Measurements from ENCODE around the gene MYO7A.
A peak's percentile ranks its signal among the peaks of the same experiment; 100 is the strongest.

MYO7A gene

GRCh38 chr11:77127920-77128691, at the start of gene MYO7A:
Gene MYO7A (plus strand): TSS chr11:77128246. CDS start chr11:77130635, 2,389 bp downstream.
- no peak for TF ChIP-seq CTCF (IDR thresholded peaks at IDR 0.05; ENCODE audit: insufficient read depth, low read depth, low read length, missing control alignments)
- DNase-seq (ENCODE audit: low read depth) = no peak
- peak within 1 kb of the TSS; percentile 35 for H3K4me3 ChIP-seq (ENCODE audit: low read depth, low read length)

GRCh38 chr11:77079666-77080065, 48.4 kb upstream of the MYO7A start:
- no peak for TF ChIP-seq CTCF (IDR thresholded peaks at IDR 0.05; ENCODE audit: insufficient read depth, low read depth, low read length, missing control alignments)
- peak; percentile 38 for DNase-seq (ENCODE audit: low read depth)
- H3K4me3 ChIP-seq (ENCODE audit: low read depth, low read length) = no peak overlapping the region

GRCh38 chr11:77080643-77081210, 47.3 kb upstream of the MYO7A start:
- no peak for DNase-seq (ENCODE audit: low read depth)
- no peak overlapping the region for H3K4me3 ChIP-seq (ENCODE audit: low read depth, low read length)
- no peak for TF ChIP-seq CTCF (IDR thresholded peaks at IDR 0.05; ENCODE audit: insufficient read depth, low read depth, low read length, missing control alignments)

- DNase-seq (ENCODE audit: low read depth) = no peak
- no peak for TF ChIP-seq CTCF (IDR thresholded peaks at IDR 0.05; ENCODE audit: insufficient read depth, low read depth, low read length, missing control alignments)
- no peak overlapping the region for H3K4me3 ChIP-seq (ENCODE audit: low read depth, low read length)
Observed at GRCh38 chr11:77081381-77081851, 46.6 kb upstream of the MYO7A start.

GRCh38 chr11:77081976-77082836, 45.8 kb upstream of the MYO7A start:
- no peak for TF ChIP-seq CTCF (IDR thresholded peaks at IDR 0.05; ENCODE audit: insufficient read depth, low read depth, low read length, missing control alignments)
- H3K4me3 ChIP-seq (ENCODE audit: low read depth, low read length) = no peak overlapping the region
- no peak for DNase-seq (ENCODE audit: low read depth)

- no peak overlapping the region for H3K4me3 ChIP-seq (ENCODE audit: low read depth, low read length)
- DNase-seq (ENCODE audit: low read depth) = no peak
- TF ChIP-seq CTCF (IDR thresholded peaks at IDR 0.05; ENCODE audit: insufficient read depth, low read depth, low read length, missing control alignments) = no peak
Observed at GRCh38 chr11:77082838-77083565, 45.0 kb upstream of the MYO7A start.
